Measurements from ENCODE around the gene TMEM108. TPM values are rescaled to one million over a fixed set of nuclear protein-coding genes. Genes with fewer than 3 reads are reported as not detected.

TMEM108 gene
- total and polyA plus RNA-seq, 10 of the 15 experiments (the other 5 are each of a cell fraction or from before 2014, with no cell fraction given) = 0.02 to 0.58 (median 0.12) TPM; not detected in 5

- intact Hi-C loops (cut with micrococcal nuclease; ENCODE audit: unreplicated experiment) = no loop called here
These were observed 124.6 kb downstream of the TMEM108 start for GRCh38 chr3:133162670-133163305.

DNA sequence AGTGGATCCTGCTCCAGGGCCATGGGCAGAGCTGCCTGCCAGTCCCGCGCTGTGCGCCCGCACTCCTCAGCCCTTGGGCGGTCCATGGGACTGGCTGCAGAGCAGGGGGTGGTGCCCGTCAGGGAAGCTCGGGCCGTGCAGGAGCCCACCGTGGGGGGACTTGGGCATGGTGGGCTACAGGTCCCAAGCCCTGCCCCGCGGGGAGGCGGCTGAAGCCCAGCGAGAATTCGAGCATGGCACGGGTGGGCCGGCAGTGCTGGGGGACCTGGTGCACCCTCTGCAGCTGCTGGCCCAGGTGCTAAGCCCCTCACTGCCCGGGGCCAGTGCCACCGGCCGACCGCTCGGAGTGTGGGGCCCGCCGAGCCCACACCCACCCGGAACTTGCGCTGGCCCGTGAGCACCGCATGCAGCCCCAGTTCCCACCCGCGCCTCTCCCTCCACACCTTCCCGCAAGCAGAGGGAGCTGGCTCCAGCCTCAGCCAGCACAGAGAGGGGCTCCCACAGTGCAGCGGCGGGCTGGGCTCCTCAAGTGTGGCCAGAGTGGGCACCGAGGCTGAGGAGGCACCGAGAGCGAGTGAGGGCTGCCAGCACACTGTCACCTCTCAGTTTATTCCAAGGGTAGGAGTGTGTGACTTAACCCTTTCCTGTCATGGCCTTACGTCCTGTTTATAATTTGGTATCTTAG, 129.3 kb downstream of the TMEM108 start:
- SMC1A ChIA-PET (ENCODE audit: uncharacterized antibody, unreplicated experiment) = no interaction called here
- WGBS (ENCODE audit: insufficient coverage, insufficient replicate concordance, low lambda C conversion rate, missing lambda C conversion rate) = 70% methylated on average over 31 of the region's 36 CpGs
- no peak for FAIRE-seq
- TF ChIP-seq SUPT20H (IDR thresholded peaks at IDR 0.05; ENCODE audit: borderline replicate concordance, control insufficient read depth, low read depth, low read length) = no peak
- no peak for TF ChIP-seq NFYA (IDR thresholded peaks at IDR 0.05; ENCODE audit: borderline replicate concordance, low read depth, low read length)
- TF ChIP-seq, protein P1, sequence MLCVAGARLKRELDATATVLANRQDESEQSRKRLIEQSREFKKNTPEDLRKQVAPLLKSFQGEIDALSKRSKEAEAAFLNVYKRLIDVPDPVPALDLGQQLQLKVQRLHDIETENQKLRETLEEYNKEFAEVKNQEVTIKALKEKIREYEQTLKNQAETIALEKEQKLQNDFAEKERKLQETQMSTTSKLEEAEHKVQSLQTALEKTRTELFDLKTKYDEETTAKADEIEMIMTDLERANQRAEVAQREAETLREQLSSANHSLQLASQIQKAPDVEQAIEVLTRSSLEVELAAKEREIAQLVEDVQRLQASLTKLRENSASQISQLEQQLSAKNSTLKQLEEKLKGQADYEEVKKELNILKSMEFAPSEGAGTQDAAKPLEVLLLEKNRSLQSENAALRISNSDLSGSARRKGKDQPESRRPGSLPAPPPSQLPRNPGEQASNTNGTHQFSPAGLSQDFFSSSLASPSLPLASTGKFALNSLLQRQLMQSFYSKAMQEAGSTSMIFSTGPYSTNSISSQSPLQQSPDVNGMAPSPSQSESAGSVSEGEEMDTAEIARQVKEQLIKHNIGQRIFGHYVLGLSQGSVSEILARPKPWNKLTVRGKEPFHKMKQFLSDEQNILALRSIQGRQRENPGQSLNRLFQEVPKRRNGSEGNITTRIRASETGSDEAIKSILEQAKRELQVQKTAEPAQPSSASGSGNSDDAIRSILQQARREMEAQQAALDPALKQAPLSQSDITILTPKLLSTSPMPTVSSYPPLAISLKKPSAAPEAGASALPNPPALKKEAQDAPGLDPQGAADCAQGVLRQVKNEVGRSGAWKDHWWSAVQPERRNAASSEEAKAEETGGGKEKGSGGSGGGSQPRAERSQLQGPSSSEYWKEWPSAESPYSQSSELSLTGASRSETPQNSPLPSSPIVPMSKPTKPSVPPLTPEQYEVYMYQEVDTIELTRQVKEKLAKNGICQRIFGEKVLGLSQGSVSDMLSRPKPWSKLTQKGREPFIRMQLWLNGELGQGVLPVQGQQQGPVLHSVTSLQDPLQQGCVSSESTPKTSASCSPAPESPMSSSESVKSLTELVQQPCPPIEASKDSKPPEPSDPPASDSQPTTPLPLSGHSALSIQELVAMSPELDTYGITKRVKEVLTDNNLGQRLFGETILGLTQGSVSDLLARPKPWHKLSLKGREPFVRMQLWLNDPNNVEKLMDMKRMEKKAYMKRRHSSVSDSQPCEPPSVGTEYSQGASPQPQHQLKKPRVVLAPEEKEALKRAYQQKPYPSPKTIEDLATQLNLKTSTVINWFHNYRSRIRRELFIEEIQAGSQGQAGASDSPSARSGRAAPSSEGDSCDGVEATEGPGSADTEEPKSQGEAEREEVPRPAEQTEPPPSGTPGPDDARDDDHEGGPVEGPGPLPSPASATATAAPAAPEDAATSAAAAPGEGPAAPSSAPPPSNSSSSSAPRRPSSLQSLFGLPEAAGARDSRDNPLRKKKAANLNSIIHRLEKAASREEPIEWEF (IDR thresholded peaks at IDR 0.05; ENCODE audit: insufficient replicate concordance, low read depth, low read length) = no peak
- no peak for TF ChIP-seq POU2F2 (IDR thresholded peaks at IDR 0.05; ENCODE audit: borderline replicate concordance, low read depth, low read length)
- no peak for TF ChIP-seq JUNB (IDR thresholded peaks at IDR 0.05)
- TF ChIP-seq MEF2A (IDR thresholded peaks at IDR 0.05; ENCODE audit: insufficient read depth, low read depth, low read length) = no peak
- no peak for TF ChIP-seq TCF12 (IDR thresholded peaks at IDR 0.05; ENCODE audit: low read depth, low read length)
- no peak for TF ChIP-seq MTA2 (IDR thresholded peaks at IDR 0.05; ENCODE audit: low read depth)
- TF ChIP-seq SMAD1 (IDR thresholded peaks at IDR 0.05; ENCODE audit: low read depth, partially characterized antibody) = no peak
- no peak for TF ChIP-seq BHLHE40 (IDR thresholded peaks at IDR 0.05; ENCODE audit: borderline replicate concordance in 1 of 2, low read depth in 2 of 2, low read length in 1 of 2)

More at GRCh38 chr3:133162670-133163305, 124.6 kb downstream of the TMEM108 start:
- no peak for TF ChIP-seq FOXM1 (IDR thresholded peaks at IDR 0.05; ENCODE audit: low read depth, low read length)
- TF ChIP-seq GATAD2B (conservative IDR thresholded peaks at IDR 0.05; ENCODE audit: low read depth) = no peak
- no peaks in the 10 kb centered on the region for H3K27me3 ChIP-seq (replicated peaks in 1 of 2; ENCODE audit: control insufficient read depth in 2 of 2, insufficient read depth in 2 of 2, low read length in 1 of 2)
- H4K20me1 ChIP-seq (ENCODE audit: control insufficient read depth, insufficient read depth) = no peaks in the 10 kb centered on the region
- H3K79me2 ChIP-seq (ENCODE audit: control insufficient read depth, insufficient read depth, low read length) = no peaks in the 10 kb centered on the region
- H3K27ac ChIP-seq (ENCODE audit: control insufficient read depth, insufficient read depth) = no peak overlapping the region
- no peaks in the 10 kb centered on the region for H3K36me3 ChIP-seq (ENCODE audit: control insufficient read depth in 2 of 2, insufficient read depth in 2 of 2, low read length in 1 of 2)
- in situ Hi-C loops (cut with MboI) = no loop called here
- FAIRE-seq (no peak), DNase-seq (ENCODE audit: low read depth, low spot score) (no peak), ATAC-seq (no peak)
- ChIA-PET RAD21 (ENCODE audit: unreplicated experiment) (no interaction called here), POLR2A (no interaction called here), CTCF (no interaction called here), SMC1A (ENCODE audit: uncharacterized antibody, unreplicated experiment) (no interaction called here)
- no TSS peak for BruUV-seq (replicated peaks)
- peaks cover 8% of the 10 kb centered on the region; the same call in 1 of the 2 replicates for H3K4me1 ChIP-seq (ENCODE audit: control insufficient read depth, insufficient read depth, low read length)
- no peak overlapping the region for H3K4me2 ChIP-seq (ENCODE audit: control insufficient read depth, insufficient read depth)
- H3K4me3 ChIP-seq = no peak overlapping the region
- no peak overlapping the region for H2AFZ ChIP-seq (ENCODE audit: control insufficient read depth, low read depth, low read length)
- no peaks in the 10 kb centered on the region; the same call in 2 of the 3 replicates for H3K9me3 ChIP-seq (replicated peaks; ENCODE audit: control insufficient read depth, insufficient read depth, low read length)
- WGBS (ENCODE audit: insufficient coverage, insufficient replicate concordance, low lambda C conversion rate, missing lambda C conversion rate) = 18% methylated on average over 3 of the region's 3 CpGs
- H3K9ac ChIP-seq (ENCODE audit: control insufficient read depth, insufficient read depth, low read length) = no peak overlapping the region

More for the DNA sequence above, 129.3 kb downstream of the TMEM108 start:
- no peaks in the 10 kb centered on the region for H3K36me3 ChIP-seq (ENCODE audit: control insufficient read depth in 2 of 2, insufficient read depth in 2 of 2, low read length in 1 of 2)
- RAD21 ChIA-PET (ENCODE audit: unreplicated experiment) = no interaction called here
- H3K9me3 ChIP-seq (replicated peaks; ENCODE audit: control insufficient read depth, insufficient read depth, low read length) = no peaks in the 10 kb centered on the region; the same call in 2 of the 3 replicates
- H3K27me3 ChIP-seq (replicated peaks in 1 of 2; ENCODE audit: control insufficient read depth in 2 of 2, insufficient read depth in 2 of 2, low read length in 1 of 2) = no peaks in the 10 kb centered on the region; a peak in 1 of 4 replicates
- CTCF ChIA-PET = no interaction called here
- no peak overlapping the region for H3K9ac ChIP-seq (ENCODE audit: control insufficient read depth, insufficient read depth, low read length)
- POLR2A ChIA-PET = no interaction called here
- no peak overlapping the region for H3K27ac ChIP-seq (ENCODE audit: control insufficient read depth, insufficient read depth)
- H3K4me2 ChIP-seq (ENCODE audit: control insufficient read depth, insufficient read depth) = no peak overlapping the region
- H3K79me2 ChIP-seq (ENCODE audit: control insufficient read depth, insufficient read depth, low read length) = no peaks in the 10 kb centered on the region
- no peaks in the 10 kb centered on the region for H4K20me1 ChIP-seq (ENCODE audit: control insufficient read depth, insufficient read depth)
- in situ Hi-C loops (cut with MboI) (no loop called here), intact Hi-C loops (cut with micrococcal nuclease; ENCODE audit: unreplicated experiment) (no loop called here)
- H2AFZ ChIP-seq (ENCODE audit: control insufficient read depth, low read depth, low read length) = no peak overlapping the region
- no TSS peak for BruUV-seq (replicated peaks)
- no peak for ATAC-seq
- no peak overlapping the region for H3K4me3 ChIP-seq
- H3K4me1 ChIP-seq (ENCODE audit: control insufficient read depth, insufficient read depth, low read length) = no peaks in the 10 kb centered on the region
- no peak for DNase-seq (ENCODE audit: low read depth, low spot score)

All from GM12878 (cell line).